ENCODE data around the gene EID2.

Gene EID2

GRCh38 chr19:39533791-39534190 lies 6.2 kb downstream of the EID2 start:
- DNase-seq (ENCODE audit: low read depth): no peak

GRCh38 chr19:39533003-39533512 lies 6.9 kb downstream of the EID2 start:
- DNase-seq (ENCODE audit: low read depth): no peak

- DNase-seq (ENCODE audit: low read depth): peak; percentile 93
These were observed 7.5 kb downstream of the EID2 start, which contains the start of gene EID2B for GRCh38 chr19:39532233-39533002. TSS of gene EID2B (minus strand) at chr19:39532852. CDS start at chr19:39532802, 50 bp downstream.

- no peak for DNase-seq (ENCODE audit: low read depth)
These were observed 8.1 kb downstream of the EID2 start for GRCh38 chr19:39531834-39532232.

GRCh38 chr19:39525205-39525604 lies 14.8 kb downstream of the EID2 start:
- no peak for DNase-seq (ENCODE audit: low read depth)

- DNase-seq (ENCODE audit: low read depth): no peak
These were observed 15.5 kb downstream of the EID2 start for GRCh38 chr19:39524495-39524894.

GRCh38 chr19:39520541-39521484 lies 19.1 kb downstream of the EID2 start:
- DNase-seq (ENCODE audit: low read depth): no peak

- no peak for DNase-seq (ENCODE audit: low read depth)
These were observed 21.0 kb downstream of the EID2 start for GRCh38 chr19:39518975-39519374.

- DNase-seq (ENCODE audit: low read depth): no peak
These were observed 21.5 kb downstream of the EID2 start for GRCh38 chr19:39518458-39518857.

- no peak for DNase-seq (ENCODE audit: low read depth)
These were observed 22.5 kb downstream of the EID2 start for GRCh38 chr19:39517432-39517831.

GRCh38 chr19:39516270-39516669 lies 23.7 kb downstream of the EID2 start:
- DNase-seq (ENCODE audit: low read depth): no peak

- DNase-seq (ENCODE audit: low read depth): no peak
These were observed 24.3 kb downstream of the EID2 start for GRCh38 chr19:39515551-39516191.

GRCh38 chr19:39514840-39515550 lies 25.0 kb downstream of the EID2 start, which contains the start of gene SELENOV:
TSS of gene SELENOV (plus strand) at chr19:39515139. CDS start at chr19:39515213, 74 bp downstream.
- DNase-seq (ENCODE audit: low read depth): no peak

- DNase-seq (ENCODE audit: low read depth): no peak
These were observed 27.0 kb downstream of the EID2 start for GRCh38 chr19:39512988-39513387.

GRCh38 chr19:39509233-39509632 lies 30.7 kb downstream of the EID2 start:
- no peak for DNase-seq (ENCODE audit: low read depth)

- no peak for DNase-seq (ENCODE audit: low read depth)
These were observed 31.3 kb downstream of the EID2 start for GRCh38 chr19:39508629-39509028.

GRCh38 chr19:39507715-39508364 lies 32.1 kb downstream of the EID2 start:
- DNase-seq (ENCODE audit: low read depth): no peak

- peak; percentile 58 for DNase-seq (ENCODE audit: low read depth)
These were observed 32.8 kb downstream of the EID2 start for GRCh38 chr19:39506944-39507714.

GRCh38 chr19:39506598-39506943 lies 33.4 kb downstream of the EID2 start:
- no peak for DNase-seq (ENCODE audit: low read depth)
